Measurements from ENCODE around the gene CENPP. TPM values are rescaled to one million over a fixed set of nuclear protein-coding genes. Genes with fewer than 3 reads are reported as not detected.

The CENPP gene
- total RNA-seq, 4 donors from 2014 or later = 1.5 to 11.6 (median 5.5) TPM

- Histone ChIP-seq H3K36me3 (no peaks in the 10 kb centered on the region), H3K27me3 (no peaks in the 10 kb centered on the region), H3K27ac (no peak overlapping the region), H3K9me3 (no peaks in the 10 kb centered on the region), H3K4me1 (no peaks in the 10 kb centered on the region), H3K4me3 (replicated peaks in 1 of 3) (no peak overlapping the region)
- DNase-seq = no peak
- intact Hi-C loops (cut with DNase I) = no loop called here
- WGBS, 2 donors = 90 to 92% methylated on average over 2 of the region's 2 CpGs
- TF ChIP-seq CTCF (IDR thresholded peaks at IDR 0.05) = no peak
- TF ChIP-seq POLR2A (IDR thresholded peaks at IDR 0.05) = no peak
These were observed 142.5 kb downstream of the CENPP start for GRCh38 chr9:92468206-92468605.

DNA sequence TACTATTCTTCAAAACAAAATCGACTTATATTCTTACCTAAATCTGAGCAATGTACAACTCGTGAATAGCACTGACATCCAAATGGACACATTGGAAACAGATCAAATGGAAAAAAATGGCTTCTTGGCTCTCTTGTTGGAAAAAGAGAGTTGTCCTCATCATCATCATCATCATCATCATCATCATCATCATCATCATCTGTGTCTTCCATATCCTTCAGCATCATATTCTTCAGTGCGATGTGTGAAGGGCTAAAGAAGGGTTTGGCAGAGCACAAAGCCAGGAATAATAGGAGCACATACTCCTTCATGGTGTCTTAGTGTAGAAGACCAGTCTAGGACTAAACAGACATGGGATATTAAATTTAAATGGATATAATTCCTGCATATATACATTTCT, 148.8 kb downstream of the CENPP start:
- Histone ChIP-seq H3K4me3 (replicated peaks in 1 of 3) (no peak overlapping the region), H3K36me3 (no peaks in the 10 kb centered on the region), H3K9me3 (no peaks in the 10 kb centered on the region), H3K4me1 (no peaks in the 10 kb centered on the region), H3K27me3 (no peaks in the 10 kb centered on the region), H3K27ac (no peak overlapping the region)
- TF ChIP-seq POLR2A (IDR thresholded peaks at IDR 0.05) (no peak), CTCF (IDR thresholded peaks at IDR 0.05) (no peak)
- WGBS, 2 donors = 91 to 97% methylated on average over 3 of the region's 3 CpGs
- intact Hi-C loops (cut with DNase I) = no loop called here
- no peak for DNase-seq

- DNase-seq = no peak
- intact Hi-C loops (cut with DNase I) = no loop called here
- TF ChIP-seq CTCF (IDR thresholded peaks at IDR 0.05) (no peak), POLR2A (IDR thresholded peaks at IDR 0.05) (no peak)
- no peaks in the 10 kb centered on the region for H3K4me1 ChIP-seq
- H3K27ac ChIP-seq = no peak overlapping the region
- WGBS, 2 donors = 100% methylated on average over 1 of the region's 1 CpG
- no peaks in the 10 kb centered on the region for H3K9me3 ChIP-seq
- no peaks in the 10 kb centered on the region for H3K27me3 ChIP-seq
- H3K36me3 ChIP-seq = no peaks in the 10 kb centered on the region
- no peak overlapping the region for H3K4me3 ChIP-seq (replicated peaks in 1 of 3)
These were observed 151.2 kb downstream of the CENPP start for GRCh38 chr9:92476962-92477361.

- TF ChIP-seq CTCF (IDR thresholded peaks at IDR 0.05) = no peak
- H3K27me3 ChIP-seq = no peaks in the 10 kb centered on the region
- H3K4me3 ChIP-seq (replicated peaks in 1 of 3) = no peak overlapping the region
- no peak overlapping the region for H3K27ac ChIP-seq
- WGBS, 2 donors = 84% methylated on average over 7 of the region's 7 CpGs
- no peaks in the 10 kb centered on the region for H3K36me3 ChIP-seq
- no peaks in the 10 kb centered on the region for H3K4me1 ChIP-seq
- no peak for DNase-seq
- intact Hi-C loops (cut with DNase I) = no loop called here
- no peaks in the 10 kb centered on the region for H3K9me3 ChIP-seq
These were observed 153.0 kb downstream of the CENPP start for GRCh38 chr9:92478783-92479182.

GRCh38 chr9:92479346-92479745, 153.6 kb downstream of the CENPP start:
- Histone ChIP-seq H3K9me3 (no peaks in the 10 kb centered on the region), H3K4me1 (no peaks in the 10 kb centered on the region)

More at GRCh38 chr9:92479346-92479745, 153.6 kb downstream of the CENPP start:
- Histone ChIP-seq H3K27ac (no peak overlapping the region), H3K36me3 (no peaks in the 10 kb centered on the region), H3K27me3 (no peaks in the 10 kb centered on the region), H3K4me3 (replicated peaks in 1 of 3) (no peak overlapping the region)
- intact Hi-C loops (cut with DNase I) = no loop called here
- TF ChIP-seq CTCF (IDR thresholded peaks at IDR 0.05) (no peak), POLR2A (IDR thresholded peaks at IDR 0.05) (no peak)
- no peak for DNase-seq

Data from thyroid gland (tissue), 4 donors.